ENCODE data around the gene PRSS21.
A peak's percentile ranks its signal among the peaks of the same experiment; 100 is the strongest.

PRSS21 gene

GRCh38 chr16:2798723-2799204, 18.3 kb upstream of the PRSS21 start:
- intact Hi-C loops (cut with DNase I): no loop called here
- DNase-seq: no peak

GRCh38 chr16:2799205-2799858, 17.7 kb upstream of the PRSS21 start:
- intact Hi-C loops (cut with DNase I): no loop called here
- no peak for DNase-seq

GRCh38 chr16:2799859-2800226, 17.2 kb upstream of the PRSS21 start:
- intact Hi-C loops (cut with DNase I): no loop called here
- no peak for DNase-seq

- intact Hi-C loops (cut with DNase I): no loop called here
- DNase-seq: no peak
Measured at GRCh38 chr16:2803545-2804195, 13.4 kb upstream of the PRSS21 start.

GRCh38 chr16:2804728-2805127, 12.3 kb upstream of the PRSS21 start:
- no peak for DNase-seq

GRCh38 chr16:2806286-2806685, 10.8 kb upstream of the PRSS21 start:
- intact Hi-C loops (cut with DNase I): no loop called here
- no peak for DNase-seq

More at GRCh38 chr16:2804728-2805127, 12.3 kb upstream of the PRSS21 start:
- intact Hi-C loops (cut with DNase I): no loop called here

- intact Hi-C loops (cut with DNase I): no loop called here
- no peak for DNase-seq
Measured at GRCh38 chr16:2808181-2808580, 8.9 kb upstream of the PRSS21 start.

GRCh38 chr16:2809149-2809760, 7.8 kb upstream of the PRSS21 start:
- DNase-seq: no peak
- intact Hi-C loops (cut with DNase I): no loop called here

GRCh38 chr16:2810651-2811050, 6.4 kb upstream of the PRSS21 start:
- no peak for DNase-seq
- intact Hi-C loops (cut with DNase I): no loop called here

GRCh38 chr16:2811703-2812471, 5.2 kb upstream of the PRSS21 start:
- DNase-seq: no peak
- intact Hi-C loops (cut with DNase I): no loop called here

GRCh38 chr16:2813771-2814221, 3.2 kb upstream of the PRSS21 start:
- DNase-seq: peak in 1 of 42 donors; percentile 16

GRCh38 chr16:2814551-2815298, 2.3 kb upstream of the PRSS21 start:
- intact Hi-C loops (cut with DNase I): no loop called here
- DNase-seq: peak in 1 of 42 donors; percentile 22

More at GRCh38 chr16:2813771-2814221, 3.2 kb upstream of the PRSS21 start:
- intact Hi-C loops (cut with DNase I): no loop called here

- peak in 1 of 42 donors; percentile 7 for DNase-seq
- intact Hi-C loops (cut with DNase I): no loop called here
Measured at GRCh38 chr16:2815299-2815771, 1.7 kb upstream of the PRSS21 start.

- intact Hi-C loops (cut with DNase I): no loop called here
- peak in 1 of 42 donors; percentile 24 for DNase-seq
Measured at GRCh38 chr16:2817340-2818271, 569 bp downstream of the PRSS21 start.

- peak in 1 of 42 donors; percentile 6 for DNase-seq
- intact Hi-C loops (cut with DNase I): no loop called here
Measured at GRCh38 chr16:2818272-2818876, 1.3 kb downstream of the PRSS21 start.

GRCh38 chr16:2819179-2819938, 2.3 kb downstream of the PRSS21 start:
- peak in 1 of 42 donors; percentile 16 for DNase-seq
- intact Hi-C loops (cut with DNase I): no loop called here

Data from head of caudate nucleus (tissue), 42 donors.